HG03558 (cell line): Measurements from ENCODE around the gene GAS7.
"Not testable (repeated sequence)": the region's sequence is repeated elsewhere in the genome, so short reads cannot be mapped to it uniquely, and the experiment has no call there.

Experiments used
- ATAC-seq: cut with Tn5 transposase; IDR thresholded peaks from one replicate; pipeline ENCODE4 v1.9.1; 2021; ENCODE audit warnings: moderate number of reproducible peaks; ENCODE audit not compliant: unreplicated experiment; ENCODE audit errors: extremely low read depth

Gene GAS7

DNA sequence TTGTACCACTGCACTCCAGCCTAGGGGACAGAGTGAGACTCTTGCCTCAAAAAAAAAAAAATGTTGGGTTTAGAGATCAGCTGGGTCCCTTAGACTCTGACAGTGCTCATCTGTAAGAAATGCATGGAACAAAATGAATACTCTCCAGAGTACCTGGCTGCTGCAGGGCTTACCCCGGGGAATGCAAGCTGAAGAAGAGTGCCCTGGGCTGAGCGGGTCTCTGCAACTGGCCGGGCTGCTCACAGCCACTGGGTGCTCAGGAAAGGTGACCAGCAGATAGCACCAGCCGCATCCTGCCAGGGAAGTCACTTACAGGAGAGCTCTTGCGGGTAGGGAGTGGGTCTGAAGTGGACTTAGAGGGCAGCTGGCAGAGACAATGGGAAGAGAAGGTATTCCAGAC is 82.1 kb downstream of the GAS7 start:
- no peak for ATAC-seq

DNA sequence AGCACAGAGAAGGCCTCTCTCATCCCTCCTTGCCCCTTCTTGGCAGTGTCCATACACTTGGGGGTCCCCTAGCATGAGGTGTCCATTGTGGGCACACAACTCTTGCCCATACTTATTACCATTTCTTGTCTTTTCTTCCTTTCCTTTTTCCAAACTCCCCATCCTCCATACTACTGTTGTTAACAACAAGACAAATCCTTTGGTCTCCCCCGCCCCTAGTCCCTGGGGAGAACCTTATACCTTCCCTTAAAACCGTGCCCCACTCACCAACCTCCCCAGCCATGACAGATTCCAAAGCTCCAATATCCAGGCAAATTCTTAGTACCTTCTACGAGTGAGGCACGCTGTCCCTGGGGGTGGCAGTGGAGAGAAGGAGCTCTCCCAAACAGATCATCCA is 82.9 kb downstream of the GAS7 start:
- ATAC-seq, result no peak

DNA sequence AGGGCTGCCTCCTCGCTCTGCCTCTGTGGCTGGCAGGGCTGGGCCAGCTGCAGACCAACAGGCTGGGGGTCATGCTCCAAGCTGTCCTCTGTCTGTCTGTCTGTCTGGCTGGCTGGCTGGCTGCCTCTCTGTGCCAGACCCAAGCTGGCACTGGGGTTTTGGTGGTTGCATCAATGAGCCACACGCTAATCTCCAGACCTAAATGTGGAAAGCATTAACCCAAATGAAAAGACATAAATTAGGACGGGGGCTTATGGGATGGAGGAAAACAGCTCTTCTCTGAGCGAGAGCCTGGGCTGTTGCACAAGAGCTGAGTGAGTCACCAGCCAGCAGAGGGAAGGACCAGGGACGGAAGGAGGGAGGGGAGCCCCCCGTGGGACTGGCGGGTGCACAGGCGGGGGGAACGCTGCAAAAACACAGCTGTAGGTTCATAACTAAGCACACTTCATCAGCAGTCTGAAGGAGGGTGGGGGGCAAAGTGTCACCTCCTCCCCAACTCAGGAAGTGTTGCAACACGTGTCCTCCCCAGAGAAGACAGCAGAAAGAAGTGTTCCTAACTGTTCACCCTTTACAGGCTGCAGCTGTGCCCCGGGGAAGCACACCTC is 83.4 kb downstream of the GAS7 start:
- peak; percentile 36 for ATAC-seq

DNA sequence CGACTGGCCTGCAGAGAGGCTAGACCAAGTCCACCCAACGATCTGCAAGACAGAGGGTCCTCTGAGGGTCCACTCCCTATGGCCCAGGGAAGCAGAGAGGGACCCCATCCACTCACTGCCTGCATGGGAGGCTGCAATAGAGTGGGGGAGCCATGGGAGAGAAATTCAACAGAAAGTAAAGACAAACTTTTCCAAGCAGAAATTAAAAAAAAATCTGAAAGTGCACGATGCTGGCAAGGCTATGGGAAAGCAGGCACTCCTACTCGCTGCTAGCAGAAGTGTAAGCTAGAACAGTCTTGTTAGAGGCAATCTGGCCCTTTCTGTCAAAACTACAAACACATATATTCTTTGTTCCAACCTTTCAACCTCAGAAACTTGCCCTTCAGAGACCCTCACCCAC is 85.4 kb downstream of the GAS7 start:
- no peak for ATAC-seq

DNA sequence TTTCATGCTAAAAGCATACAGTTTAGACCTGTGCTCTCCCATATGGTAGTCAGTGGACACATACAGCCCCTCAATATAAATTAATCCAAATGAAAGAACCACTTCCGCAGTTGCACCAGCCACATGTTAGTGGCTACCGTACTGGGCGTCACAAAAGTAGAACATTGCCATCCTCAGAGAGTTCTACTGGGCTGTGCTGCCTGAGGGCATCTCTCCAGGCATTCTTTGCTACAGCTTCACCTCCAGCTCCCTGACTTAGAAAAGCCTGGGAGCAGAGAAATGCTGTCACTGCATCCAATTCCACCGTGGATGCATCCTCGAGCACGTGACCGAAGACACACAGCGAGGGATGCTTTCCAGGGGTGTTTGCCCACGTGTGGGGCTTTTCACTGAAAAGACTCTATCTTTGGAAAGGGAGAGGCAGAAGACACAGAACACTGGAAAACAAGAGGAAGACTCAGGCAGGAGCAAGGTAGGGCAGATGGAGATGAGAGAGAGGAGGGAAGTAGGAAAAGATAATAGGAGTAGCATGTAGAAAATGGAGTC is 86.4 kb downstream of the GAS7 start:
- no peak for ATAC-seq

DNA sequence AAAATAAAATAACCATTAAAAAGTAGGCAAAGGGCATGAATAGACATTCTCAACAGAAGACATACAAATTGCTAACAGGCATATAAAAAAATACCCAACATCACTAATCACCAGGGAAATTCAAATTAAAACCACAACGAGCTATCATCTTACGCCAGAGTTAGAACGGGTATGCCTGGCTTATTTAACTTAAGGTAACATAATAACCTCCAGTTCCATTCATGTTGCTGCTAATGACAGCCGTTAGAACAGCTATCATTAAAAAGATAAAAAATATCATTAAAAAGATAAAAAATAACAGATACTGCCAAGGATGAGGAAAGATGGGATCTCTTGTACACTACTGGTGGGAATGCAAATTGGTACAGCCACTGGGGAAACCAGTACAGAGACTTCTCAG is 89.3 kb downstream of the GAS7 start:
- ATAC-seq, result no peak

DNA sequence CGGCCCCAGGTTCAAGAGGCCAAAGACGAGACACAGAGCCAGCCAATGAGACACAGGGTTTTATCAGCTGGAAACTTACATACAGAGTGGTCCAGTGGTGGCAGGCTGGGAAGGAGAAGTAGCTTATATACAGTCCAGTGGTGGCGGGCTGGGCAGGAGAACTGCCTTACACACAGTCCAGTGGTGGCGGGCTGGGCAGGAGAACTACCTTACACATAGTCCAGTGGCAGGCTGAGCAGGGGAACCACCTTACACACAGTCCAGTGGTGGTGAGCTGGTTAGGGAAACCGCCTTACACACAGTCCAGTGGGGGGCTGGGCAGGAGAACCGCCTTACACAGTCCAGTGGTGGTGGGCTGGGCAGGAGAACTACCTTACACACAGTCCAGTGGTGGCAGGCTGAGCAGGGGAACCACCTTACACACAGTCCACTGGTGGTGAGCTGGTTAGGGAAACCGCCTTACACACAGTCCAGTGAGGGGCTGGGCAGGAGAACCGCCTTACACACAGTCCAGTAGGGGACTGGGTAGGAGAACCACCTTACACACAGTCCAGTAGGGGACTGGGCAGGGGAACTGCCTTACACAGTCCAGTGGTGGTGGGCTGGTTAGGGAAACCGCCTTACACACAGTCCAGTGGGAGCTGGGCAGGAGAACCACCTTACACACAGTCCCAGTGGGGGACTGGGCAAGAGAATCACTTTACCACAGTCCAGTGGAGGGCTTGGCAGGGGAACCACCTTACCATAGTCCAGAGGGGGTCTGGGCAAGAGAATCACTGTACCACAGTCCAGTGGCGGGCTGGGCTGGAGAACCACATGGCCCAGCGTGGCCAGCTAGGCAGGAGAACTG is 90.9 kb downstream of the GAS7 start:
- ATAC-seq, result no peak

DNA sequence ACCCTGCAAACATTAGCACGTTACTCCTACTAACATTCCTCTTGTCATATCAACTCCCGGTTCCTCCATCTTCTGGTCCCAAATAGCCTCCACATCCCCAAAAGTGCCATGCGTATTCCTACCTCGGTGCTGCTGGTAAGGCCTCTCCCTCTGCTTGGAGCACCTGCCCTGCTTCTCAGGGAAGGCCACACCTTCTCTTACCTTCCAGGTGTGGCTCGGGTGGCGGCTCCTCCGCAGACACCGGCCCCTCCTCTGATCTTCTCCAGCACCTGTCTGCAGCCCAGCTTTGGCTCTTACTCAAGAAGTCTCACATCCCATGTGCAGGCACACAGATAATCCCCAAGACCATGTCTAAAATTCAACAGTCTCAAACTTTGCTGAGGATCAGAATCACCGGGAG is 92.3 kb downstream of the GAS7 start:
- ATAC-seq, result no peak

DNA sequence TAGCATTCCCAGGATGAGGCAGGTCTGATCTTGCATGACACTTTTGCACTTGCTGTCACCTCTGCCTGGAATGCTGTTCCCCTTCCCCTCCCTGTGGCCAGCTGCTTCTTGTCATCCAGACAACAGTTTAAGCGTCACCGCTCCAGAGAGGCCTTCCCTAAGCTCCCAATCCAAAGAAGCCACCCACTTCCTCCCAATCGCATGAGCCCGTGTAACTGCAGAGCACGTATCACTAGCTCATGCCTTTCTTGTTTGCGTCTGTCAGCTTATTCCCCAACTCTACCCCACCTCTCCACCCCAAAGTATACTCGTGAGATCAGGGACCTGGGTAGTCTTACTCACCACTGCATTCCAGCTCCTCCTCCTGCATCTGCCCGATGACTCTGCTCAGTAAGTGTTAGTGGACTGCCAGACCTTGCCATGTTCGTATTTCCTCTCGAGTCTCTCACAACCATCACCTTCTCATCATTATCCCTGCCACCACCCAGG is 92.8 kb downstream of the GAS7 start:
- ATAC-seq, result no peak

DNA sequence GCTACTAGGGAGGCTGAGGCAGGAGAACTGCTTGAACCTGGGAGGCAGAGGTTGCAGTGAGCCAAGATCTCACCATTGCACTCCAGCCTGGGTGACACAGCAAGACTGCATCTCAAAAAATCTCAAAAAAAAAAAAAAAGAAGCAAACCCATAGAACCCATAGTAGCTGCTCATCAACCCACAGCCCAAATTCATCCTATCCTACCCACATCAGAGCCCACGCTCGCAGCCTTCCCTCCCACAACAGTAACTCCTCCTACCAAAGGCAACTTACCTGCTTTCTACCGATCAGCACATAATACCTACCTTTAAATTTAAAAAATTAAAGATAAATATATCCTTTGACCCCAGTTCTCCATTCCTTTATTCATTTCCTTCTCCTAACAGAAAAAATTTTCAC is 94.7 kb downstream of the GAS7 start:
- ATAC-seq, result no peak

DNA sequence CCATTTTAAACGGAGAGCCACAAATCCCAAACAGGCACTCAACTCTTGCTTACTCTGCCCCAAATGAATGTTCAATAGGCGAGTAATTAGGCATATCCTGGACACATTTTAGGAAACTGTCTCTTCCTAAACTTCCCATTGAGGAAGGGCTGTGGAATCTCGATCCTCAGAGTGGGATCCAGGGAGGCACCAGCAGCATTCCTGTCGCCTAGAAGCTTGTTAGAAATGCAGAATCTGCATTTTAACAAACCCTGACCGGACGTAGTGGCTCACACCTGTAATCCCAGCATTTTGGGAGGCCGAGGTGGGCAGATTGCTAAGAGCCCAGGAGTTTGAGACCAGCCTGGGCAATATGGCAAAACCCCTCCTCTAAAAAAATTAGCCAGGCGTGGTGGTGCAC is 95.6 kb downstream of the GAS7 start:
- no peak for ATAC-seq

DNA sequence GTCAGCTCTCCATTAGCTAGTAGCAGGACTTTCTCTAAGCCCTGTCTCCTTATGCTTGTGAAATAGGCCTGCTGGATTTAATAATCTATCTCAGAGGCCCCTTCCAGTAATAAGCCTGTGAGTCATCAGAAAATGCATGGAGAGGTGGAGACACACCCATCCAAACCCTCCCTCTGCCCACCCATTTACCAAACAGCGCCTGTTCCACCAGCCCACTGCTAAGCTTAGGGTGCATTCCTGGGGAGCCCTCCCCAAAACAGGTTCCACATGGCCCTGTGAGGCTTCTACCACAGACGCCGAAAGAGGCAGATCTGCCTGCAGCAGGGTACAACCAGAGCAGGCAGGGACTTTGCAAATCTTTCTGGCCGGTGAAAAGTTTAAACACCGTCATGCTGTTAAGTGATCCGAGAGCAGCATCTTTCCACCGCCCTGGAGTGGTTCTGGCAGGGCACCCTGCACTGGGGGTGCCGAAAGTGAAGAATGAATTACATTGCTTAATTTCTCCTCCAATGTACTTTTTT is 99.3 kb downstream of the GAS7 start:
- no peak for ATAC-seq

DNA sequence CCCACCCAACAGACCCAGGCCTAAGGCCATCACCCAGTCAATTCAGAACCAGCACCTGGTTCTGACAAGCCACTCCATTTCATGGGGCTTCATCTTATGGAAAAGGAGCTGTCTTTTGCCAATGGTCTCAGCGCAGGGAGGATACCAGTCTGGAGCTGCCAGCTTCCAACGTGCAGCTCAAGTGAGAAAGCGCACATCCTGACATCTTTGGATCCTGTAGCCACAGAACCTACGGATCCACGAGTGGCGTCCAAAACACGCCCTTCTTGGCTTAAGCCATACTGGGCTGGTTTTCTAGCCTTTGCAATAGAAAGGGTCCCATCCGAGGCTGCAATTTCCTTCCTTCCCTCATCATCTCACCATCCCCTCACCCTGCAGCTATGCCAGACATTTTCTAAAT is 101.8 kb downstream of the GAS7 start:
- no peak for ATAC-seq

DNA sequence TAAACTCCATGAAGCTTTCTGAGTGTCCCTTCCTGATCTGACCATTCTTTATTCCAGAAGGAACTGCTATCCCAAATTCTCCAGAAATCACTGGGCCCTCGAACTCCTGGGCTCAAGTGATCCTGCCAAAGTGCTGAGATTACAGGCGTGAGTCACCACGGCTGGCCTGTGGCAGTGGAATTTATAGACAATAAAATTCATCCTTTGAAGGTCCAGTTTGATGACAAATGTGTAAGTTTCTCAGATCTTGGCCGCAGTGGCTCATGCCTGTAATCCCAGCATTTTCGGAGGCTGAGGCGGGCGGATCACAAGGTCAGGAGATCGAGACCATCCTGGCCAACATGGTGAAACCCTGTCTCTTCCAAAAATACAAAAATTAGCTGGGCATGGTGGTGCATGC is 103.1 kb downstream of the GAS7 start:
- not testable (repeated sequence) for ATAC-seq

DNA sequence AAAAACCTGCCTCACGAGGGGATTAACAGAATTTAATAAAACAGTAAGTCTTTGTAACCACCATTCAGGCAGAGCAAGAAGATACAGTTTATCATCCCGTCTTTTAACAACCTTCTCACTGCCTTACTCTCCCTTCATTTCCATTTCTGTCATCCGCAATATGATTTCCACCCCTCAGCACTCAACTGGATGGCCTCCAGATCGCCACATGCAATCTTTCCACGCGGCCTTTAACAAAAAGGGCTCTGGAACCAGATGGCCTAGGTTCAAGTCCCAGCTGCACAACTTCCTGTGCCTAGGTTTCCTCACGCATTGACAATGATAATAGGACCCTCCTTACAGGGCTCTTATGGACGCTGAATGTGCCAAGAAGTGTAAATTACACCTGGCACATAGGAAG is 103.6 kb downstream of the GAS7 start:
- no peak for ATAC-seq

DNA sequence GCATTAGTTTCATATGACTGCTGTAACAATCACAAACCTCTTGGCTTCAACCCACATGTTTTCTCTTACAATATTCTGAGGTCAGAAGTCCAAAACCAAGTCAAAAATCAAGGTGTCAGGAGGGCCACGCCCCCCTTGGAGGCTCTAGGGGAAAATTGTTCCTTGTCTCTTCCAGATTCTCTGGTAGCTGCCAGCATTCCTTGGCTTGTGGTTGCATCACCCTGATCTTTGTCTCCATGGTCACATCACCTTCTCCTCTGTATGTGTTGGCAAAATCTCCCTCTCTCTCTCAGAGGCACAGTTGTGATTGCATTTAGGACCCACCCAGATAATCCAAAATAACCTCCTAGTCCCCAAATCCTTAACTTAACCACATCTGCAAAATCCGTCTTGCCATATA is 105.8 kb downstream of the GAS7 start:
- no peak for ATAC-seq

DNA sequence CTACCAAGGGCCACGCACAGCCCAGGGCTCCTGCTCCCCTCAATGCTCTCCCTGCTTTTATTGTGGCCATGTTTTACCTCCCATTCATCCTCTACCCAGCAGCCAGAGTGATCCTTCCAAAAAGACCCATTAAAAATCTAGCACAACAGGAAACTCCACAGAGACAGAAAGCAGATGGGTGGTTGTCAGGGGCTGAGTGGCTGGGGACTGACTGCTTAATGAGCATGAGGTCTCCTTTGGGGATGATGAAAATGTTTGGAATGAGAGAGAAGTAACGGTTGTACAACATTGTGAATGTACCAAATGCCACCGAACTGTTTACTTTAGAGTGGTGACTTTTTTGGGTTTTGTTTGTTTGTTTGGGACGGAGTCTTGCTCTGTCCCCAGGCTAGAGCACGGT is 107.4 kb downstream of the GAS7 start:
- ATAC-seq, result no peak

DNA sequence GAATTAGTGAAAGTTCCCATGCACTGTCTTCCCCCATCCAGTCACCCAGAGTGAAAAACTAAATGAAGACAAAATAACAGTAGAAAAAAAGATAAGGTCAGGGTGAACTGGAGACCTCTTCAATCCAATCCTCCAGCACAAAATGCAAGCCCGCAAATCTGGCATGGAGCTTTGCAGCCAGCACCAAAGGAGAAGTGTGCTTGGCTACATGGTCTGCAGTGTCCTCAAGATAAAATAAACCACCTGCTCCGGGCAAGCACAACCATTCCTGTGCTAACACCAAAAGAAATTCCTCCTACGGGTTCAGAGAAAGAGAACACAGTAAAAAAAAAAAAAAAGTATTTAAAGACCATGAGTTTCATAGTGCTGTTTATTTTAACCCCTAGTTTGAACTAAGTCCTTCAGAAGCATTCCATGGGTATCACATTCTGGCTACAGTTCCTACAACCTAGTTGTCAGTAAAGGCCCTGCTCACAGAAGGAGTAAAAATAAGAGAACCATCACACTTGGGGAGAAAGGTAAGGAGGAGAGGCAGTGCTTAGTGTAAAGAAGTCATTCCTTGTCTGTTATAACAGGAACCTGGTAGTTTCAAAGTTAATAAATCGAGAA is 109.1 kb downstream of the GAS7 start:
- no peak for ATAC-seq

DNA sequence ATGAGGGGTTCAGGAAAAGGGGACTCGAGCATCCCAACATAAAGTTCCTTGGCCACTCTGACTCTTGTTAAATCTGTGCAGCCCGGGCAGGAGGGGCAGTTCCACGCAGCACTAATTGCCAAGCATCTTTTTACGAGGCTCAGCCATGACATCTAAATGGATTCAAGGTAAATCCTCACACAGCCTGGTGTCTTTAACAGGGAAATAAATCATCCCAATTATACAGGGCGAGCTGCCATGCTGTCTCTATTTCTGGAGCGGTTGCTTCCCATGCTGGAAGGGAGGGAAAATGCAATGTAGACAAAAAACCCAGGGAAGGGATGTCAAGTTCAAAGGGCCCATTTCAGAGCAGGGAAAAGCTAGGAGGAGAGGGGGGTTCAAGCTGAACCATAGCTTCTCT is 110.0 kb downstream of the GAS7 start:
- no peak for ATAC-seq

DNA sequence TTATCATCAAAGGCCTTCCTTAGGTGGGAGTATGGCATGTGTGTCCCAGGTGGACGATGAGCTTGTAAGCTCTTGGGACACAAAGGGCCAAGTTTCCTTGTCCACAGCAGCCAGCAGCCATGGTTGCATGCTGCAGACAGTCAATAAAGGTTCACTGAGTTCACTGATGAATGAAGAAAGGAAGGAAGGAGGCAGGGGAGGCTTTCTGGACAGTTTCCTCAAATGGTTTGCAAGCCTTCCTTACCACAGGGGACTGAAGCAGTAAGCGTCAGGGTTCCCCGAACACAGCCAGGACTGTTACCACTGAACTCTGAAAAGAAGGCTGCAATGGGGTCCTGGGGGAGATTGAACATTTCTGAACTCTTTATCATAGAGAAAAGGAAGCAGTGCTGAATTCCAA is 111.1 kb downstream of the GAS7 start:
- no peak for ATAC-seq

DNA sequence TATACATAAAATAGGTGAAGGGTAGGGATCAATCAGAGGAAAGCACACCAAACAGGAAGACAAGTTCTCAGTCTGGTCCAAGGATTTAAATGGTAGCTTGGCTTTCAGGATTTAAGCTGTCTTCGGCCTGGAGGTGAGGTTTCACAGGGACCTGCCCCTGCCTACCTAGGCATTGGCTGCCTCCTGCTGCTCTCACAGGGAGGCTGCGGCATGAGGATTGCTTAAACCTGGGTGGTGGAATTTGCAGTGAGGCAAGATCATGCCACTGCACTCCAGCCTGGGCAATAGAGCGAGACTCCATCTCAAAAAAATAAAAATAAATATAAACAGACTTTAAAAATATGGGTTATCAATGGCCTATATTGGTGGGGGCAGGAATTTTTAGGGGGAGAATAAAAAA is 114.5 kb downstream of the GAS7 start:
- no peak for ATAC-seq
